Measurements from ENCODE around the gene S100A12.
A peak's percentile ranks its signal among the peaks of the same experiment; 100 is the strongest.

The S100A12 gene

DNA sequence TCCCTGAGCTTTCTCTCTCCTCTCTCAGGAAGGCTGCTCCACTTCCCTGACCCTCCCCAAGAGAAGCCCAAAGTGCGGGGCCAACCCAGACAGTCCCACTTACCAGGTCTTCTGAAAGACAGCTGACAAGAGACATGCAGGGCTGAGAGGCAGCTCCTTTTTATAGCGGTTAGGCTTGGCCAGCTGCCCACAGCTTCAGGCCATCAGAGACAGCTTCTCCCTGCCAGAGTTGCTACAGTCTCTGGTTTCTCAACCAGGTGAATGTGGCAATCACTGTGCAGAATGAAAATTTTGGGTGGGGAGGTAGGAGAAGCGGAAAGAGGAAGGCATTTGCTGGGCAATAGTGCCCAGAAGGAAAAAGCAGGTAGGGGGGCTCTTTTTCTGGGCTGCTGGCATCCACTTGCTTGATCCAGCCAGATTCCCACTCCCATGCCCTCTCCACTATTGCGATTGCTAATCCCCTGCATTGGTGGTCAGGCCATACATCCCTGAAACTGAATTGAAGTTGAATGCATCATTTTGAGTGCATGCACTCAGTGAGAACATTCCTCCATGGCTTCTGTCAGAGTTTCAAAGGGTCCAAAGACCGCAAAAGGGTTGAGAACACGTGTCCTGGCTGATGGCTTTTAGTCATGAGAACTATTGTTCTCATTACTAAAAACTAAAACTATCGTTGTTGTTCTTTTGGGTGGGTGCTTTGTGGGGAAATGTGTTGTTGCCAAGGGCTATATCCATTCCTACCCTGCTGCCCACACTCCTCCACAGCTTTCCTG lies 15.7 kb upstream of the S100A12 start, which contains the start of gene S100A8:
S100A8 (minus strand) TSS at position 136 of the 773 bp plus-strand sequence. CDS start 538 bp downstream, outside the sequence.
- H3K27me3 ChIP-seq (ENCODE audit: insufficient read depth, poor library complexity, severe bottlenecking) = no peaks in the 10 kb centered on the region
- peak within 1 kb of the TSS; percentile 88 for H3K27ac ChIP-seq (replicated peaks)
- DNase-seq (ENCODE audit: low read depth in 1 of 2, low spot score in 1 of 2) = peak; percentile 81 to 98
- H3K4me3 ChIP-seq (replicated peaks; ENCODE audit: insufficient read depth, low read length) = peak within 1 kb of the TSS; percentile 42
- TF ChIP-seq GABPA (IDR thresholded peaks at IDR 0.05; ENCODE audit: low read depth) (no peak; the same call in 1 of the 2 replicates), SPI1 (IDR thresholded peaks at IDR 0.05; ENCODE audit: borderline replicate concordance, low read depth) (peak; percentile 87), POLR2AphosphoS5 (IDR thresholded peaks at IDR 0.05; ENCODE audit: low read depth) (peak; percentile 94)
- TF ChIP-seq, protein P1, sequence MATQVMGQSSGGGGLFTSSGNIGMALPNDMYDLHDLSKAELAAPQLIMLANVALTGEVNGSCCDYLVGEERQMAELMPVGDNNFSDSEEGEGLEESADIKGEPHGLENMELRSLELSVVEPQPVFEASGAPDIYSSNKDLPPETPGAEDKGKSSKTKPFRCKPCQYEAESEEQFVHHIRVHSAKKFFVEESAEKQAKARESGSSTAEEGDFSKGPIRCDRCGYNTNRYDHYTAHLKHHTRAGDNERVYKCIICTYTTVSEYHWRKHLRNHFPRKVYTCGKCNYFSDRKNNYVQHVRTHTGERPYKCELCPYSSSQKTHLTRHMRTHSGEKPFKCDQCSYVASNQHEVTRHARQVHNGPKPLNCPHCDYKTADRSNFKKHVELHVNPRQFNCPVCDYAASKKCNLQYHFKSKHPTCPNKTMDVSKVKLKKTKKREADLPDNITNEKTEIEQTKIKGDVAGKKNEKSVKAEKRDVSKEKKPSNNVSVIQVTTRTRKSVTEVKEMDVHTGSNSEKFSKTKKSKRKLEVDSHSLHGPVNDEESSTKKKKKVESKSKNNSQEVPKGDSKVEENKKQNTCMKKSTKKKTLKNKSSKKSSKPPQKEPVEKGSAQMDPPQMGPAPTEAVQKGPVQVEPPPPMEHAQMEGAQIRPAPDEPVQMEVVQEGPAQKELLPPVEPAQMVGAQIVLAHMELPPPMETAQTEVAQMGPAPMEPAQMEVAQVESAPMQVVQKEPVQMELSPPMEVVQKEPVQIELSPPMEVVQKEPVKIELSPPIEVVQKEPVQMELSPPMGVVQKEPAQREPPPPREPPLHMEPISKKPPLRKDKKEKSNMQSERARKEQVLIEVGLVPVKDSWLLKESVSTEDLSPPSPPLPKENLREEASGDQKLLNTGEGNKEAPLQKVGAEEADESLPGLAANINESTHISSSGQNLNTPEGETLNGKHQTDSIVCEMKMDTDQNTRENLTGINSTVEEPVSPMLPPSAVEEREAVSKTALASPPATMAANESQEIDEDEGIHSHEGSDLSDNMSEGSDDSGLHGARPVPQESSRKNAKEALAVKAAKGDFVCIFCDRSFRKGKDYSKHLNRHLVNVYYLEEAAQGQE (IDR thresholded peaks at IDR 0.05; ENCODE audit: insufficient replicate concordance, low read depth) = peak; percentile 67

DNA sequence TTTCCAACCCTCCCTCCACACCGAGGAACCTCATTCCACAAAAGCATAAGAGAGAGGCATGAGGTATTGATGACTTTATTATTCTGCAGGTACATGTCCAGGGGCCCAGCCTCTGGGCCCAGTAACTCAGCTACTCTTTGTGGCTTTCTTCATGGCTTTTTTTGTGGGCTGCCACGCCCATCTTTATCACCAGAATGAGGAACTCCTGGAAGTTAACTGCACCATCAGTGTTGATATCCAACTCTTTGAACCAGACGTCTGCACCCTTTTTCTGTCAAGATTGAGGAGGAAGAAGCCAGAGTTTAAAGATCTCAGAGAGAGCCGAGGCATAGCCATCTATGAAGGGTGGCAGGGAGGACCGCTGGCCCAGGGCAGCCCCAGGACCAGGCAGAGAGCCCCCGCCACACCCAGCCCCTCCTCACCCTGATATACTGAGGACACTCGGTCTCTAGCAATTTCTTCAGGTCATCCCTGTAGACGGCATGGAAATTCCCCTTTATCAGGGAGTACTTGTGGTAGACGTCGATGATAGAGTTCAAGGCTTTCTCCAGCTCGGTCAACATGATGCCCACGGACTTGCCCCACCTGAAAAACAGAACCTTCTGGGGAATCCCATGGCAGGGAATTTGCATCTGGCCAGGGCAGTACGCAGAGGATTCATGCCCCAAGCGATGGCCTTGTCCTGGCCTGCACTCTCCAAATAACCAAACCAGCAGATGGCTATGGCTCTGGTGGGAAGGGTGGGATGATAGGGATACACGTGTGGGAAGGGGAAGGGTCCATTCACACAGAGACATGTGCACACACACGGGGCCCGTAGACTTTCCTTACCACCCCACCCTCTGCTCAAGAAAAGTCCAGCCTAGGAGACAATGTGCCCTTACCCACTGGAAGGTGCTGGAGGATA lies 14.8 kb upstream of the S100A12 start:
- peak in 1 of 2 experiments; percentile 85 for DNase-seq (ENCODE audit: low read depth in 1 of 2, low spot score in 1 of 2)

DNA sequence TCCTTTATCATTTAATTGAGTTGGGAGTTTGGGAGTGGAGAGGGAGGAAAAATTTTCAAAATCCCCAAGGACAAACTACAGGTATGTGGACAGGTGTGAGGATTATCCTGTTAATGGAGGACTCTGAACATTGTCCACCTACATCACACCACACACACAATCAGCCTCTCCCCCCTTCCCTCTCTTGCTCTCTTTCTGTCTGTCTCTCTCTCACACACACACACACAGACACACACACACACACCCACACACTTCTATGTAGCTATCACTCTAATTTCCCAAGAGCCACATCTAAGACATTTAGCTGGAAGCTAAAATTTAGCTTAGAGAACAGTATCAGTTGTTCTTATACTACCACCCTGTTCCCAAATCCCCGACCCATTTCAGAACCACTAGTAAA lies 14.0 kb upstream of the S100A12 start:
- Histone ChIP-seq H3K27me3 (ENCODE audit: insufficient read depth, poor library complexity, severe bottlenecking) (no peaks in the 10 kb centered on the region), H3K27ac (replicated peaks) (peak overlapping the region; percentile 88), H3K4me3 (replicated peaks; ENCODE audit: insufficient read depth, low read length) (no peak overlapping the region)
- DNase-seq (ENCODE audit: low read depth in 1 of 2, low spot score in 1 of 2) = peak in 1 of 2 experiments; percentile 38
- no peak for TF ChIP-seq POLR2AphosphoS5 (IDR thresholded peaks at IDR 0.05; ENCODE audit: low read depth)
- no peak for TF ChIP-seq SPI1 (IDR thresholded peaks at IDR 0.05; ENCODE audit: borderline replicate concordance, low read depth)
- TF ChIP-seq, protein P1 (IDR thresholded peaks at IDR 0.05; ENCODE audit: insufficient replicate concordance, low read depth) = no peak
- TF ChIP-seq GABPA (IDR thresholded peaks at IDR 0.05; ENCODE audit: low read depth) = no peak
- TF ChIP-seq, protein P2, sequence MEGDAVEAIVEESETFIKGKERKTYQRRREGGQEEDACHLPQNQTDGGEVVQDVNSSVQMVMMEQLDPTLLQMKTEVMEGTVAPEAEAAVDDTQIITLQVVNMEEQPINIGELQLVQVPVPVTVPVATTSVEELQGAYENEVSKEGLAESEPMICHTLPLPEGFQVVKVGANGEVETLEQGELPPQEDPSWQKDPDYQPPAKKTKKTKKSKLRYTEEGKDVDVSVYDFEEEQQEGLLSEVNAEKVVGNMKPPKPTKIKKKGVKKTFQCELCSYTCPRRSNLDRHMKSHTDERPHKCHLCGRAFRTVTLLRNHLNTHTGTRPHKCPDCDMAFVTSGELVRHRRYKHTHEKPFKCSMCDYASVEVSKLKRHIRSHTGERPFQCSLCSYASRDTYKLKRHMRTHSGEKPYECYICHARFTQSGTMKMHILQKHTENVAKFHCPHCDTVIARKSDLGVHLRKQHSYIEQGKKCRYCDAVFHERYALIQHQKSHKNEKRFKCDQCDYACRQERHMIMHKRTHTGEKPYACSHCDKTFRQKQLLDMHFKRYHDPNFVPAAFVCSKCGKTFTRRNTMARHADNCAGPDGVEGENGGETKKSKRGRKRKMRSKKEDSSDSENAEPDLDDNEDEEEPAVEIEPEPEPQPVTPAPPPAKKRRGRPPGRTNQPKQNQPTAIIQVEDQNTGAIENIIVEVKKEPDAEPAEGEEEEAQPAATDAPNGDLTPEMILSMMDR (IDR thresholded peaks at IDR 0.05; ENCODE audit: insufficient read depth, low read length) = no peak

More for the DNA sequence above, 14.8 kb upstream of the S100A12 start:
- TF ChIP-seq POLR2AphosphoS5 (IDR thresholded peaks at IDR 0.05; ENCODE audit: low read depth) = no peak; the same call in 1 of the 2 replicates
- TF ChIP-seq, protein P1 (IDR thresholded peaks at IDR 0.05; ENCODE audit: insufficient replicate concordance, low read depth) = no peak
- peak; percentile 94 for TF ChIP-seq SPI1 (IDR thresholded peaks at IDR 0.05; ENCODE audit: borderline replicate concordance, low read depth)
- TF ChIP-seq GABPA (IDR thresholded peaks at IDR 0.05; ENCODE audit: low read depth) = no peak
- TF ChIP-seq, protein P2 (IDR thresholded peaks at IDR 0.05; ENCODE audit: insufficient read depth, low read length) = no peak
- peak overlapping the region; percentile 88 for H3K27ac ChIP-seq (replicated peaks)
- no peaks in the 10 kb centered on the region for H3K27me3 ChIP-seq (ENCODE audit: insufficient read depth, poor library complexity, severe bottlenecking)
- peak overlapping the region; percentile 42 for H3K4me3 ChIP-seq (replicated peaks; ENCODE audit: insufficient read depth, low read length)

Measured in HL-60 (cell line).